ENCODE results near the gene PEX6. TPM values are rescaled to one million over a fixed set of nuclear protein-coding genes. Genes with fewer than 3 reads are reported as not detected.
A peak's percentile ranks its signal among the peaks of the same experiment; 100 is the strongest.

PEX6 gene
- total RNA-seq, 1 experiment from 2014 or later: 25.8 TPM

DNA sequence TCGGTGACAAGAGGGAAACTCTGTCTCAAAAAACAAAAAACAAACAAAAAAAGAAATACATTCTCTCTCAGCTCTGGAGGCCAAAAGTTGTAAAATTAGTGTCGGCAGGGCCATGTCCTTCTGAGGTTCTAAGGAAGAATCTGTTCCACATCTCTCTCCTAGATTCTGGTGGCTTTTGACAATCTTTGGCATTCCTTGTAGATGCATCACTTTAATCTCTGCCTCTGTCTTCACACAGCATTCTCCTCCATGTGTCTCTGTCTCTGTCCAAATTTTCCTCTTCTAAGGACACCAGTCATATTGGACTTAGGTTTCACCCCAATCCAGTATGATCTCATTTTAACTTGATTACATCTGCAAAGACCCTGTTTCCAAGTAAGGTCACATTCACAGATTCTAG is 14.5 kb upstream of the PEX6 start:
- no TSS peak for BruUV-seq (replicated peaks)
- intact Hi-C loops (cut with micrococcal nuclease): no loop called here
- no peak for DNase-seq (ENCODE audit: unreplicated experiment)
- Mint-ChIP-seq H3K9me3 (ENCODE audit: unreplicated experiment) (no peaks in the 10 kb centered on the region), H3K4me3 (ENCODE audit: unreplicated experiment) (no peak overlapping the region), H3K4me1 (ENCODE audit: insufficient read depth, unreplicated experiment) (peaks cover 2% of the 10 kb centered on the region), H3K36me3 (ENCODE audit: insufficient read depth, unreplicated experiment) (peaks cover 18% of the 10 kb centered on the region), H3K27me3 (ENCODE audit: insufficient read depth, unreplicated experiment) (no peaks in the 10 kb centered on the region), H3K27ac (ENCODE audit: low read depth, unreplicated experiment) (no peak overlapping the region)
- ChIA-PET CTCF (interaction anchor here (0.9 kb wide), 1 partner anchor 92 kb away, joined by 3 read pairs; no protein-coding TSS in a partner anchor), POLR2A (no interaction called here)
- TF ChIP-seq, protein P1, sequence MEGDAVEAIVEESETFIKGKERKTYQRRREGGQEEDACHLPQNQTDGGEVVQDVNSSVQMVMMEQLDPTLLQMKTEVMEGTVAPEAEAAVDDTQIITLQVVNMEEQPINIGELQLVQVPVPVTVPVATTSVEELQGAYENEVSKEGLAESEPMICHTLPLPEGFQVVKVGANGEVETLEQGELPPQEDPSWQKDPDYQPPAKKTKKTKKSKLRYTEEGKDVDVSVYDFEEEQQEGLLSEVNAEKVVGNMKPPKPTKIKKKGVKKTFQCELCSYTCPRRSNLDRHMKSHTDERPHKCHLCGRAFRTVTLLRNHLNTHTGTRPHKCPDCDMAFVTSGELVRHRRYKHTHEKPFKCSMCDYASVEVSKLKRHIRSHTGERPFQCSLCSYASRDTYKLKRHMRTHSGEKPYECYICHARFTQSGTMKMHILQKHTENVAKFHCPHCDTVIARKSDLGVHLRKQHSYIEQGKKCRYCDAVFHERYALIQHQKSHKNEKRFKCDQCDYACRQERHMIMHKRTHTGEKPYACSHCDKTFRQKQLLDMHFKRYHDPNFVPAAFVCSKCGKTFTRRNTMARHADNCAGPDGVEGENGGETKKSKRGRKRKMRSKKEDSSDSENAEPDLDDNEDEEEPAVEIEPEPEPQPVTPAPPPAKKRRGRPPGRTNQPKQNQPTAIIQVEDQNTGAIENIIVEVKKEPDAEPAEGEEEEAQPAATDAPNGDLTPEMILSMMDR (IDR thresholded peaks at IDR 0.05; ENCODE audit: unreplicated experiment): no peak

DNA sequence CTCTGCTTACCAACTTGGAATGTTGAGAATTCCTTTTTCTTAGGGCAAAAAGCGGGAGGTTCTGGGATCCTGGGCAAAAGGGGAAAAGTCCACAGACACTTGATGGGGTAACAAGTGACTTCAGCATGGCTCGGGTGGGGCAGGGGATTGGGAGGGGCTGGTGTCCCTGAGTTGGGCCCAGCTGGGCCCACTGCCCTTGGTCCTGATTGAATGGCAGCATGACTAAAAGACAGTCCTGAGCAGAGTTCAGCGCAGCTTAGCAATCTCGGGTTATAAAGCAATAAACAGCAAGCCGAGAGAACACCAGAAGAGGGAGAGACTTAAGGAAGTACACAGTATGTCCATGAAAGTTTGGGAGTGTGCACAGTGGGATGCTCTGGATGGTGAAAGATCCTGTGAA is 10.9 kb upstream of the PEX6 start:
- ChIA-PET CTCF (interaction anchor here (0.6 to 0.8 kb wide), 2 partner anchors 15 to 26 kb away, joined by 3 to 4 read pairs; no protein-coding TSS in a partner anchor), POLR2A (no interaction called here)
- no peak overlapping the region for H3K27ac Mint-ChIP-seq (ENCODE audit: low read depth, unreplicated experiment)
- H3K4me3 Mint-ChIP-seq (ENCODE audit: unreplicated experiment): no peak overlapping the region
- intact Hi-C loops (cut with micrococcal nuclease): no loop called here
- no TSS peak for BruUV-seq (replicated peaks)
- DNase-seq (ENCODE audit: unreplicated experiment): no peak
- no peaks in the 10 kb centered on the region for H3K27me3 Mint-ChIP-seq (ENCODE audit: insufficient read depth, unreplicated experiment)
- TF ChIP-seq, protein P1 (IDR thresholded peaks at IDR 0.05; ENCODE audit: unreplicated experiment): no peak
- H3K4me1 Mint-ChIP-seq (ENCODE audit: insufficient read depth, unreplicated experiment): peaks cover 32% of the 10 kb centered on the region
- peaks cover 25% of the 10 kb centered on the region for H3K36me3 Mint-ChIP-seq (ENCODE audit: insufficient read depth, unreplicated experiment)
- H3K9me3 Mint-ChIP-seq (ENCODE audit: unreplicated experiment): no peaks in the 10 kb centered on the region

DNA sequence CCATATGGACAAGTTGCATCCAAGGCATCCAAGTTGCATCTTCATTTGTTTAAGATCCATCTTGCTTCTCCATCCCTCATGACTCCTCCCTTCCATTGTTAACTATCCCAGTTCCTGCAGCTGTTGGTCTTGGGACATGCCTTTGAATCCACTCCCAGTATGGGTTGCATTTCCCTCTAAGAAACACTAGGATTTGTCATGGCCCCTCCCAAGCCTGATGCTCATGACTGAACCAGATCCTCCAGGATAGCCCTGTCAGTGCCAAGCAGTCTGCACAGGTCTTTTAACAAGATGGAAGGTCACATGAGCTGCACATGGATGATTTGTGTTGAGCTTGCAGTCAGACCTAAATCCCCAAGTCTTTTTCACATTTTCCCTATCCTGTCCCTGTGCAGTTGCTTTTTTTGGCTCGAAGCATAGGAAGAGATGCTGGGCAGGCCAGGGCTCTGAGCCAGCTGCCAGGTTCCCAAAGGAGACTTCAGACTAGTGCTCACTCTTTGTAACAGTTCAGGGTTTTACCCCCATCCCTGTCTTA is 9.6 kb upstream of the PEX6 start:
- intact Hi-C loops (cut with micrococcal nuclease): no loop called here
- TF ChIP-seq, protein P1 (IDR thresholded peaks at IDR 0.05; ENCODE audit: unreplicated experiment): no peak
- Mint-ChIP-seq H3K4me1 (ENCODE audit: insufficient read depth, unreplicated experiment) (peaks cover 33% of the 10 kb centered on the region), H3K27me3 (ENCODE audit: insufficient read depth, unreplicated experiment) (no peaks in the 10 kb centered on the region), H3K9me3 (ENCODE audit: unreplicated experiment) (no peaks in the 10 kb centered on the region), H3K4me3 (ENCODE audit: unreplicated experiment) (no peak overlapping the region), H3K27ac (ENCODE audit: low read depth, unreplicated experiment) (no peak overlapping the region), H3K36me3 (ENCODE audit: insufficient read depth, unreplicated experiment) (peaks cover 25% of the 10 kb centered on the region)
- no TSS peak for BruUV-seq (replicated peaks)
- POLR2A ChIA-PET: interaction anchor here (0.6 to 1.9 kb wide), 5 partner anchors 10 to 169 kb away, joined by 3 to 12 read pairs (median 4); partner anchors contain the start of gene PEX6
- DNase-seq (ENCODE audit: unreplicated experiment): peak; percentile 17
- CTCF ChIA-PET: interaction anchor here (1.0 to 2.1 kb wide), 2 partner anchors 9 to 22 kb away, joined by 3 to 6 read pairs; no protein-coding TSS in a partner anchor

DNA sequence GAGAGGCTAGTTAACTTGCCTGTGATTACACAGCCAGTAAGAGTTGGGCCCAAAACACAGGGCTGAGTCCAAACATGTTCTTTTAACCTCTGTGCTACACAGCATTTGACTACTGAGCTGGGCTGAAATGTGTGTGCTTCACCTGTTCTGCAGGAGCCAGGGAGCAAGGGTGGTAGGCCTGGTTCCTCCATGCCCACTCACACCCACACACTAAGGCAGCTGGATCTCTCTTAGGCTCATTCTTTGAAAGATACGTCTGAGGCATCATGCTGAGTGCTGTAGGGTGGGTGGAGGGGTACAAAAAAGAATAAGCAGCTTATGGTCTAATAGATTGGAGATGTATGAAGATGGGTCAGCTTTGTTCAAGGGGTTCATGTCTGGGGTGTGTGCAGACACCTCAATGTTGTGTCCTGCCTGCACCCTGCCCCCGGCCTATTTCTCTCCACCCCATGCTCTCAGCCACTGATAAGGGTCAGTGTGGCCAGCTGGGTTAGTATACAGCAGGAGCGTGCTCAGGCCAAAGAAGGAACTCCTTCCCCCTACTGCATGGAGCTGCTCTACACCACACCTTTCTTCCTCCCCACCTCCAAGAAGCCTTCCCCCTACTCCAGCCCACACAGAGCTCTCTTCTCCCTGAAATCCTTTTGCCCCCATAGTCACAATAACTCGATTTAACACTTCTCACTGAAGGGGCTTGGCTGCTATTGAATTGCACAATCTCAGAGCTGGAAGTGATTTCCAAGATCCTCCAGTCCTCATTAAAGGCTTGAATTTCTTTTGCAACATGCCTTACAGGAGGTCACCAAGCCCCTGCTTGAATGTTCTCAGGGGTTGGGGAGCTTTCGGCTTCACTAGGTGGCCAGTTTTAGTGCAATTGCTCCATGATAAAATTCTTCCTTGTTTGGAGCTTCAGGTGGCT is 8.8 kb upstream of the PEX6 start:
- intact Hi-C loops (cut with micrococcal nuclease): no loop called here
- DNase-seq (ENCODE audit: unreplicated experiment): no peak
- ChIA-PET CTCF (interaction anchor here (0.6 to 2.1 kb wide), 4 partner anchors 8 to 112 kb away, joined by 3 to 6 read pairs (median 3); no protein-coding TSS in a partner anchor), POLR2A (interaction anchor here (0.9 to 1.9 kb wide), 4 partner anchors 9 to 111 kb away, joined by 3 to 12 read pairs (median 4); partner anchors contain the start of gene PEX6)
- TF ChIP-seq, protein P1 (IDR thresholded peaks at IDR 0.05; ENCODE audit: unreplicated experiment): no peak
- Mint-ChIP-seq H3K4me3 (ENCODE audit: unreplicated experiment) (no peak overlapping the region), H3K27ac (ENCODE audit: low read depth, unreplicated experiment) (no peak overlapping the region), H3K9me3 (ENCODE audit: unreplicated experiment) (no peaks in the 10 kb centered on the region), H3K4me1 (ENCODE audit: insufficient read depth, unreplicated experiment) (peaks cover 33% of the 10 kb centered on the region), H3K36me3 (ENCODE audit: insufficient read depth, unreplicated experiment) (peaks cover 25% of the 10 kb centered on the region), H3K27me3 (ENCODE audit: insufficient read depth, unreplicated experiment) (no peaks in the 10 kb centered on the region)
- no TSS peak for BruUV-seq (replicated peaks)

Data from MCF 10A (cell line).